ENCODE data around the gene CAMK1G. TPM values are rescaled to one million over a fixed set of nuclear protein-coding genes. Genes with fewer than 3 reads are reported as not detected.

CAMK1G gene
- total RNA-seq, 1 donor from 2014 or later, result not detected

- DNase-seq (ENCODE audit: low spot score), result no peak
These were observed 14.7 kb downstream of the CAMK1G start for GRCh38 chr1:209598227-209598626.

GRCh38 chr1:209600541-209600940, 17.0 kb downstream of the CAMK1G start:
- DNase-seq (ENCODE audit: low spot score), result no peak

- DNase-seq (ENCODE audit: low spot score), result no peak
These were observed 18.5 kb downstream of the CAMK1G start for GRCh38 chr1:209601809-209602657.

GRCh38 chr1:209603877-209604276, 20.4 kb downstream of the CAMK1G start:
- DNase-seq (ENCODE audit: low spot score), result no peak

GRCh38 chr1:209607102-209607794, 23.7 kb downstream of the CAMK1G start:
- DNase-seq (ENCODE audit: low spot score), result no peak

GRCh38 chr1:209607795-209608178, 24.3 kb downstream of the CAMK1G start:
- no peak for DNase-seq (ENCODE audit: low spot score)

GRCh38 chr1:209609041-209609790, 25.7 kb downstream of the CAMK1G start:
- DNase-seq (ENCODE audit: low spot score), result no peak

GRCh38 chr1:209609791-209610630, 26.5 kb downstream of the CAMK1G start:
- DNase-seq (ENCODE audit: low spot score), result no peak

- no peak for DNase-seq (ENCODE audit: low spot score)
These were observed 27.1 kb downstream of the CAMK1G start for GRCh38 chr1:209610631-209610905.

- DNase-seq (ENCODE audit: low spot score), result no peak
These were observed 28.5 kb downstream of the CAMK1G start for GRCh38 chr1:209611771-209612570.

GRCh38 chr1:209612646-209613399, 29.3 kb downstream of the CAMK1G start:
- no peak for DNase-seq (ENCODE audit: low spot score)

GRCh38 chr1:209613400-209614150, 30.1 kb downstream of the CAMK1G start:
- DNase-seq (ENCODE audit: low spot score), result no peak

- no peak for DNase-seq (ENCODE audit: low spot score)
These were observed 30.6 kb downstream of the CAMK1G start for GRCh38 chr1:209614151-209614420.

GRCh38 chr1:209614906-209615305, 31.4 kb downstream of the CAMK1G start:
- DNase-seq (ENCODE audit: low spot score), result no peak

GRCh38 chr1:209616366-209617046, 33.0 kb downstream of the CAMK1G start:
- no peak for DNase-seq (ENCODE audit: low spot score)

GRCh38 chr1:209617047-209617673, 33.6 kb downstream of the CAMK1G start:
- DNase-seq (ENCODE audit: low spot score), result no peak

GRCh38 chr1:209617755-209618154, 34.2 kb downstream of the CAMK1G start:
- DNase-seq (ENCODE audit: low spot score), result no peak

GRCh38 chr1:209618291-209618690, 34.8 kb downstream of the CAMK1G start:
- no peak for DNase-seq (ENCODE audit: low spot score)
